ENCODE data around the gene KLHL29. TPM values are rescaled to one million over a fixed set of nuclear protein-coding genes. Genes with fewer than 3 reads are reported as not detected.

Gene KLHL29
- total RNA-seq, 4 donors from 2014 or later: 10.1 to 27.3 (median 15.7) TPM

- DNase-seq (ENCODE audit: low spot score in 2 of 2): no peak
- 39 to 43% methylated on average over 20 of the region's 20 CpGs for WGBS, 2 donors
- no peak overlapping the region for H3K4me3 ChIP-seq (ENCODE audit: low read depth, poor library complexity, severe bottlenecking)
- intact Hi-C loops (cut with DNase I; ENCODE audit: low total_unique reads): no loop called here
- TF ChIP-seq POLR2A (IDR thresholded peaks at IDR 0.05): no peak
- TF ChIP-seq, protein P1, sequence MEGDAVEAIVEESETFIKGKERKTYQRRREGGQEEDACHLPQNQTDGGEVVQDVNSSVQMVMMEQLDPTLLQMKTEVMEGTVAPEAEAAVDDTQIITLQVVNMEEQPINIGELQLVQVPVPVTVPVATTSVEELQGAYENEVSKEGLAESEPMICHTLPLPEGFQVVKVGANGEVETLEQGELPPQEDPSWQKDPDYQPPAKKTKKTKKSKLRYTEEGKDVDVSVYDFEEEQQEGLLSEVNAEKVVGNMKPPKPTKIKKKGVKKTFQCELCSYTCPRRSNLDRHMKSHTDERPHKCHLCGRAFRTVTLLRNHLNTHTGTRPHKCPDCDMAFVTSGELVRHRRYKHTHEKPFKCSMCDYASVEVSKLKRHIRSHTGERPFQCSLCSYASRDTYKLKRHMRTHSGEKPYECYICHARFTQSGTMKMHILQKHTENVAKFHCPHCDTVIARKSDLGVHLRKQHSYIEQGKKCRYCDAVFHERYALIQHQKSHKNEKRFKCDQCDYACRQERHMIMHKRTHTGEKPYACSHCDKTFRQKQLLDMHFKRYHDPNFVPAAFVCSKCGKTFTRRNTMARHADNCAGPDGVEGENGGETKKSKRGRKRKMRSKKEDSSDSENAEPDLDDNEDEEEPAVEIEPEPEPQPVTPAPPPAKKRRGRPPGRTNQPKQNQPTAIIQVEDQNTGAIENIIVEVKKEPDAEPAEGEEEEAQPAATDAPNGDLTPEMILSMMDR (IDR thresholded peaks at IDR 0.05): no peak
Observed at GRCh38 chr2:23523373-23524260, 138.6 kb downstream of the KLHL29 start.

GRCh38 chr2:23524261-23524706 is 139.3 kb downstream of the KLHL29 start:
- WGBS, 2 donors: 31 to 35% methylated on average over 19 of the region's 19 CpGs
- no peak overlapping the region for H3K4me3 ChIP-seq (ENCODE audit: low read depth, poor library complexity, severe bottlenecking)
- DNase-seq (ENCODE audit: low spot score in 2 of 2): peak in 1 of 2 donors; percentile 87
- intact Hi-C loops (cut with DNase I; ENCODE audit: low total_unique reads): no loop called here
- no peak for TF ChIP-seq POLR2A (IDR thresholded peaks at IDR 0.05)
- TF ChIP-seq, protein P1 (IDR thresholded peaks at IDR 0.05): no peak

DNA sequence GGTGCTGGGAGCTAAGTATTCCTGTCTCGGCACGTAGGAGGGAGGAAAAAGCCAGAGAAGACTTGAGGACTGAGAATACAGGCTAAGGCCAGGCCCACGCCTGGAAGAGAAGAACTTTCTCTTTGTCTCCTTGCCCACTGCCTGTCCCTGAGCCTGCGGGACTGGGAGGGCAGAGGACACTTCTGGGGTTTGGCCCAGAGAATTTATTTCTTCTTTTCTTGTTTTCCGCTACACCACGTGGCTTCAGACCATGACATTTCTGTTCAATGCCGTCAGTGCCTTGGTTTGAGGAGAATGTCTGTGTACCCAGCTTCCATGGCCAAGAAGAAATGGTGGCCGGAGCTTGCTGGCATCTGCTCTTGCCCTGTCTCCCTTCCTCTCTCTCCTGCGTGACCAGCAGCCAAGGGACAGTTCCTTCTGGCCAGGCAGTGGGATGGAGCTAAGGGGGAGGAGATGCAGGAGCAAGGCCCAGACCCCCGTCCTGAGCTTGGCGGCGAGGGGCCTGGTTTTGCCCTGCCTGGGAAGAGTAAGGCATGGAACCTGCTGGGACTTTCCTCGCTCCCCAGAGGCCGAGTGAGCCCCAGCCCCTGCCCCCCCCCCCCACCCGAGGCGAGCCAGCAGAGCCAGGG is 140.3 kb downstream of the KLHL29 start:
- intact Hi-C loops (cut with DNase I; ENCODE audit: low total_unique reads): no loop called here
- TF ChIP-seq, protein P1 (IDR thresholded peaks at IDR 0.05): no peak
- TF ChIP-seq POLR2A (IDR thresholded peaks at IDR 0.05): no peak

GRCh38 chr2:23526114-23526513 is 141.1 kb downstream of the KLHL29 start:
- no peak for DNase-seq (ENCODE audit: low spot score in 2 of 2)
- 81 to 87% methylated on average over 19 of the region's 19 CpGs for WGBS, 2 donors
- H3K4me3 ChIP-seq (ENCODE audit: low read depth, poor library complexity, severe bottlenecking): no peak overlapping the region
- intact Hi-C loops (cut with DNase I; ENCODE audit: low total_unique reads): no loop called here
- no peak for TF ChIP-seq POLR2A (IDR thresholded peaks at IDR 0.05)
- TF ChIP-seq, protein P1 (IDR thresholded peaks at IDR 0.05): no peak

More for the DNA sequence above, 140.3 kb downstream of the KLHL29 start:
- H3K4me3 ChIP-seq (ENCODE audit: low read depth, poor library complexity, severe bottlenecking): no peak overlapping the region
- DNase-seq (ENCODE audit: low spot score in 2 of 2): no peak
- WGBS, 2 donors: 66 to 71% methylated on average over 15 to 16 of the region's 16 CpGs

DNA sequence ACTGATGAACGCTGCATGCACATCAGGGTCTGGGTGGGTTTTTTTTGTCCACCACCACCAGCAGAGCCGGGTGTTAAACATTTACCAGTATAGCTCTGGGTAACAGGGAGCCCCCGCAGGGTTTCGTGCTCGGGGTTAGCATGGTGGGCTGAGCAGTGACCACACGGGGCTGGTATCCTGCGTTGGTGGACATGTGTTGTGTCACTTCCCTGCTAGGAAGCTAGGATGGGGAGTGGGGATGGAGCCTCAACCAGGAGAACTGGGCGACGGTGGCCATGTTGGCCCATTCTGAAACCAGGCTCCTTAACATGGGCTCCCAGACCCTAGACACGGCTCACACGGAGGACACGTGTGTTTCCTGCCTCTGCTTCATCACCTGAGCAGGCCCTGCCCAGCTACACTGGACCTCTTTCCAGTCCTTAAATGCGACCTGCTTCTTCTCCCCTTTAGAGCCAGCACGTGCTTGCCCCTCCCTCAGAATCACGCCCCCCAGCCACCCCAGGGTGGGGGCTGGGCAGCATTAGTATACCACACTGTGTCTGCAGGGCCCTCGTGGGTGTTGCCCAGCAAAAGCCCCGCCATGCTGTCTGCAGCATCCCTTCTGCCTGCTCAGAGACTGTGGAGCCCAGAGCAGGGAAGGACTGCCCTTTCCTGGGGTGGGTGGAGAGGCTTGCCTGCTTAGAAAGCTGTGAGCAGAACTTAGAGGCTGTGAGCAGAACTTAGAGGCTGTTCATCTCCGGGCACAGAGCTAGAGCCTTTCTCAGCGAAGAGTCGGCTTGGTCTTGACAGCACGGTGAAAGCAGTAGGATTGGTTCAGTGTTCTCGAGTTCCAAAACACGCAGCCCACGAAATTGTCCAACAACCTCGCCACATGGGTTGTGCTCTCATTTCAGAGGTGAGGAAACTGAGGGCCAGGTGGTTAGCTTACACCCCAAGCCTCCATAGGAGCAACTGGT is 142.1 kb downstream of the KLHL29 start:
- WGBS, 2 donors: 92 to 93% methylated on average over 25 of the region's 25 CpGs
- intact Hi-C loops (cut with DNase I; ENCODE audit: low total_unique reads): no loop called here
- no peak for DNase-seq (ENCODE audit: low spot score in 2 of 2)
- no peak for TF ChIP-seq POLR2A (IDR thresholded peaks at IDR 0.05)
- no peak overlapping the region for H3K4me3 ChIP-seq (ENCODE audit: low read depth, poor library complexity, severe bottlenecking)
